Stimulated activated CD8-positive, alpha-beta memory T cell treated with anti-CD3 and anti-CD28 coated beads, Interleukin-15, amount 100 ng/mL, for 24 hours (primary cell): ENCODE measurements around the gene SRPX.

ENCODE experiments used
- DNase-seq: peaks from one replicate; pipeline ENCODE4 v3.0.0-alpha.2; 2020; ENCODE audit warnings: low read depth

SRPX gene

GRCh38 chrX:38211891-38212635 is 8.6 kb downstream of the SRPX start:
- no peak for DNase-seq

- DNase-seq: no peak
Observed at GRCh38 chrX:38206542-38206941, 14.1 kb downstream of the SRPX start.

GRCh38 chrX:38206036-38206435 is 14.6 kb downstream of the SRPX start:
- DNase-seq: no peak

GRCh38 chrX:38205039-38205438 is 15.6 kb downstream of the SRPX start:
- DNase-seq: no peak

GRCh38 chrX:38192007-38192810 is 28.5 kb downstream of the SRPX start:
- DNase-seq: no peak

- no peak for DNase-seq
Observed at GRCh38 chrX:38189431-38190250, 31.0 kb downstream of the SRPX start.

- no peak for DNase-seq
Observed at GRCh38 chrX:38183596-38183995, 37.1 kb downstream of the SRPX start.

- DNase-seq: no peak
Observed at GRCh38 chrX:38181357-38181756, 39.3 kb downstream of the SRPX start.

- DNase-seq: no peak
Observed at GRCh38 chrX:38178396-38178795, 42.3 kb downstream of the SRPX start.

- no peak for DNase-seq
Observed at GRCh38 chrX:38175139-38175538, 45.5 kb downstream of the SRPX start.

GRCh38 chrX:38172596-38172995 is 48.1 kb downstream of the SRPX start:
- no peak for DNase-seq

- no peak for DNase-seq
Observed at GRCh38 chrX:38170556-38170955, 50.1 kb downstream of the SRPX start.

GRCh38 chrX:38166478-38167083 is 54.1 kb downstream of the SRPX start:
- no peak for DNase-seq

GRCh38 chrX:38165023-38165422 is 55.6 kb downstream of the SRPX start:
- no peak for DNase-seq

- no peak for DNase-seq
Observed at GRCh38 chrX:38163193-38163592, 57.5 kb downstream of the SRPX start.

- DNase-seq: no peak
Observed at GRCh38 chrX:38156838-38157237, 63.8 kb downstream of the SRPX start.

- no peak for DNase-seq
Observed at GRCh38 chrX:38154818-38155217, 65.9 kb downstream of the SRPX start.

- no peak for DNase-seq
Observed at GRCh38 chrX:38154340-38154739, 66.3 kb downstream of the SRPX start.

- DNase-seq: no peak
Observed at GRCh38 chrX:38151441-38151840, 69.2 kb downstream of the SRPX start.

GRCh38 chrX:38150993-38151392 is 69.7 kb downstream of the SRPX start:
- no peak for DNase-seq

GRCh38 chrX:38149016-38149415 is 71.7 kb downstream of the SRPX start:
- no peak for DNase-seq

GRCh38 chrX:38142610-38143009 is 78.1 kb downstream of the SRPX start:
- DNase-seq: no peak
